Caco-2 (cell line): ENCODE data around the gene OXT. TPM values are rescaled to one million over a fixed set of nuclear protein-coding genes. Genes with fewer than 3 reads are reported as not detected.

ENCODE experiments used
- BruUV-seq: library from RNA; stranded (reverse); fragments of 400-500 nt; replicated peaks from 2 replicates; lab custom pipeline; 2021; lab: Mats Ljungman, UMichigan
- CTCF ChIA-PET: fragments of 300-600 bp; sonication (Branson Sonifier 250); formaldehyde crosslinking; loops from one replicate; lab custom pipeline; 2022; ENCODE audit warnings: antibody characterized with exemption; lab: Charles Lee
- POLR2A ChIA-PET: fragments of 300-600 bp; sonication (Branson Sonifier 250); formaldehyde crosslinking; loops from one replicate; lab custom pipeline; 2022; ENCODE audit warnings: antibody characterized with exemption; lab: Charles Lee
- DNase-seq, 2 experiments: peaks; one replicate each; pipeline versions ENCODE4 v3.0.0 to v3.0.0-alpha.2; 2020 to 2022
- H3K27me3 ChIP-seq: replicated peaks from 2 replicates; pipeline ENCODE4 v1.6.0; 2011; ENCODE audit warnings: low read length; ENCODE audit not compliant: control insufficient read depth, insufficient read depth
- H3K36me3 ChIP-seq: 2 replicates; pipeline ENCODE4 v1.5.1; 2011; ENCODE audit warnings: low read length; ENCODE audit not compliant: control insufficient read depth, insufficient read depth
- H3K4me1 ChIP-seq: fragments of 250-450 bp; sonication (Bioruptor Pico); 2 replicates; pipeline ENCODE4 v1.5.1; 2020; ENCODE audit warnings: mild to moderate bottlenecking
- H3K4me3 ChIP-seq: 2 replicates; pipeline ENCODE4 v1.5.1; 2011; ENCODE audit warnings: low read depth, mild to moderate bottlenecking, control low read depth, low read length
- H3K9me3 ChIP-seq: fragments of 250-450 bp; sonication (Bioruptor Pico); 2 replicates; pipeline ENCODE4 v1.5.1; 2020; ENCODE audit warnings: mild to moderate bottlenecking, moderate library complexity
- H3K27ac Mint-ChIP-seq: one replicate; pipeline ENCODE4 v1.8.0; 2022; ENCODE audit warnings: mixed read lengths; ENCODE audit not compliant: unreplicated experiment
- H3K27me3 Mint-ChIP-seq: one replicate; pipeline ENCODE4 v1.8.0; 2022; ENCODE audit warnings: mixed read lengths; ENCODE audit not compliant: insufficient read depth, unreplicated experiment
- H3K36me3 Mint-ChIP-seq: one replicate; pipeline ENCODE4 v1.8.0; 2022; ENCODE audit warnings: mild to moderate bottlenecking, mixed read lengths; ENCODE audit not compliant: insufficient read depth, unreplicated experiment
- H3K4me1 Mint-ChIP-seq: one replicate; pipeline ENCODE4 v1.8.0; 2022; ENCODE audit warnings: low read depth, mixed read lengths; ENCODE audit not compliant: unreplicated experiment
- H3K4me3 Mint-ChIP-seq: one replicate; pipeline ENCODE4 v1.8.0; 2022; ENCODE audit warnings: mild to moderate bottlenecking, moderate library complexity, mixed read lengths; ENCODE audit not compliant: unreplicated experiment
- H3K9me3 Mint-ChIP-seq: one replicate; pipeline ENCODE4 v1.8.0; 2022; ENCODE audit warnings: mixed read lengths; ENCODE audit not compliant: unreplicated experiment
- intact Hi-C: fragments of 100-400 bp; cut with micrococcal nuclease; formaldehyde crosslinking; loops from one replicate; pipeline ENCODE4 v1.10.0; 2022; ENCODE audit not compliant: unreplicated experiment
- total RNA-seq: library from RNA; stranded (reverse); gene quantifications from 2 replicates; pipeline ENCODE4 v1.2.3, GENCODE V29; 2022
- TF ChIP-seq, protein P1 (sequence below), 2 experiments: fragments of 200-600 bp in 1 of 2; IDR thresholded peaks; 1 replicate in 1 of 2; 2 replicates in 1 of 2; pipeline versions ENCODE4 v1.5.1 to v1.8.0; 2011 to 2022; ENCODE audit warnings: antibody characterized with exemption in 1 of 2, control low read depth in 1 of 2, inconsistent platforms in 1 of 2, low read depth in 1 of 2, low read length in 1 of 2, mild to moderate bottlenecking in 1 of 2, moderate library complexity in 1 of 2; ENCODE audit not compliant: insufficient read depth in 1 of 2, severe bottlenecking in 1 of 2, unreplicated experiment in 1 of 2

Gene OXT
- total RNA-seq, 1 experiment from 2014 or later: 2.7 TPM

DNA sequence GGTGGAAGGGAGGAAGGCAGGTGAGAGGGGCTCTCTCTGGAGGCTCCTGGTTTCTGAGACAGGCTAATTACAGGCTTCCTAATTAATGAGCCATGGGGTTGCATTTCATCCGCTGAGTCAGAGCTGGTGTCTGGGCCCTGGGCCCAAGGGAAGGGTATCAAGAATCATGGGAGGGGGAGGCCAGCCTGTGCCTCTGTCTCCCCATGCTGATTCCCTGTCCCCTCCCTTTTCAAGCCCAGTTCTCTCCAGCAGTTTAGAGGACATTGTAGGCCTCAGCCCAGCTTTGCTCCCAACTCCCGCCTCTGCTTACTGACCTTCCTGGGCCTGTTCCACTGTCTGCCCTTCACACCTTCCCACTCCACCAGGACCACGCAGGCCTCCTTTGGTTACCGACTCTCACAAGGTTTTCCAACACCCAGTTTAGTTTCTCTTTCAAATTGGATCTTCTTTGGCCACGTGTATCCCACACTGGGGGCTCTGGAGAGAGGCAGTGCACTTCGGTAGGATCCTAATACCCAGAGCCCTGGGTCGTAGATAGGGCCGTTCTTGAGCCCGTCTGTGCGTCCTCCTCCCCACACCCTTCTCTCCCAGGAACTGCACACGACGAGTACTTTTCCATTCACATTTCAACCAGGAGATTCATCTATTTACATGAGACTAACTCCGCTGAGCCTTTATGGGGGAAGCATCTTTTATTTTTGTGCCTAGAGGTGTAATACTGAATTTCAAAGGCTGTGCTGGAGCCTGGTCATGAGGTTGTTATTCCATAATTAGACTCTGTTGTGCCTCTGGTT lies 31.4 kb downstream of the OXT start:
- intact Hi-C loops: no loop called here
- no peak overlapping the region for H3K4me3 ChIP-seq
- DNase-seq: no peak
- no peaks in the 10 kb centered on the region for H3K27me3 ChIP-seq
- 0 out of 2 replicates have a peak, but pooled peaks cover 4% of the 10 kb centered on the region for H3K4me1 ChIP-seq
- Mint-ChIP-seq H3K4me1 (no peaks in the 10 kb centered on the region), H3K9me3 (no peaks in the 10 kb centered on the region), H3K27ac (no peak overlapping the region), H3K36me3 (no peaks in the 10 kb centered on the region), H3K27me3 (no peaks in the 10 kb centered on the region), H3K4me3 (no peak overlapping the region)
- ChIA-PET CTCF (no interaction called here), POLR2A (no interaction called here)
- H3K36me3 ChIP-seq: no peaks in the 10 kb centered on the region; the same call in 1 of the 2 replicates
- BruUV-seq: no TSS peak
- no peaks in the 10 kb centered on the region for H3K9me3 ChIP-seq
- TF ChIP-seq, protein P1, sequence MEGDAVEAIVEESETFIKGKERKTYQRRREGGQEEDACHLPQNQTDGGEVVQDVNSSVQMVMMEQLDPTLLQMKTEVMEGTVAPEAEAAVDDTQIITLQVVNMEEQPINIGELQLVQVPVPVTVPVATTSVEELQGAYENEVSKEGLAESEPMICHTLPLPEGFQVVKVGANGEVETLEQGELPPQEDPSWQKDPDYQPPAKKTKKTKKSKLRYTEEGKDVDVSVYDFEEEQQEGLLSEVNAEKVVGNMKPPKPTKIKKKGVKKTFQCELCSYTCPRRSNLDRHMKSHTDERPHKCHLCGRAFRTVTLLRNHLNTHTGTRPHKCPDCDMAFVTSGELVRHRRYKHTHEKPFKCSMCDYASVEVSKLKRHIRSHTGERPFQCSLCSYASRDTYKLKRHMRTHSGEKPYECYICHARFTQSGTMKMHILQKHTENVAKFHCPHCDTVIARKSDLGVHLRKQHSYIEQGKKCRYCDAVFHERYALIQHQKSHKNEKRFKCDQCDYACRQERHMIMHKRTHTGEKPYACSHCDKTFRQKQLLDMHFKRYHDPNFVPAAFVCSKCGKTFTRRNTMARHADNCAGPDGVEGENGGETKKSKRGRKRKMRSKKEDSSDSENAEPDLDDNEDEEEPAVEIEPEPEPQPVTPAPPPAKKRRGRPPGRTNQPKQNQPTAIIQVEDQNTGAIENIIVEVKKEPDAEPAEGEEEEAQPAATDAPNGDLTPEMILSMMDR (IDR thresholded peaks at IDR 0.05; ENCODE audit: insufficient read depth in 1 of 2, low read depth in 1 of 2, low read length in 1 of 2, severe bottlenecking in 1 of 2, unreplicated experiment in 1 of 2): no peak

DNA sequence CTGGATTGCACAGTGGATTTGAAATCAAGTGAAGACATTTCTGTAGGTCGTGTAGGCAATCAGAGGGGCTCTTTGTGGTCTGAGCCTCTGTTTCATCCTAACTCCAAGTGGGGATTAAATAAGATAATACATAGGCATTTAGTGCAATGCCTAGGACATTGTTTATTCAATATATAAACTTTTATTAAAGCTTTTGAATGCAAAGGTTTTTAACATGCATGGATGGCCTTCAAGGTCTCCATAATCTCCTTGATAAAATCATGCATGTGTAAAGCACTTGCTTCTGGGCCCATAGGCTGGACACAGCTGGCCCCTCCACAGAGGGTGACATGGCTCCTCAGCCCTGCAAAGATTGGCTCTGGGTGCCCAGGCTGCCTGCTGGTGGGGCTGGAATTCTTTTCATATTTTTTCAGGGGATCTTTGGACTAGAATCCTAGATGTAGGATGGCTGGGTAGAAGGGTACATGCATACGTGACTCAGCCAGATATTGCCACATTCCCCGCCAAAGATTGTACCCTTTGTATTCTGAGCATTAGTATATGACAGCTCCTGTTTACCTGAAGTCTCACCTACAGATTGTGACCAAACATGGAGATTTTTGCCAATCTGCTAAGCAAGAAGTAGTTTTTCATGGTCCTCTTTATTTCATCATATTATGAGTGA lies 32.1 kb downstream of the OXT start:
- Mint-ChIP-seq H3K9me3 (no peaks in the 10 kb centered on the region), H3K4me3 (no peak overlapping the region), H3K4me1 (no peaks in the 10 kb centered on the region), H3K27ac (no peak overlapping the region), H3K27me3 (no peaks in the 10 kb centered on the region), H3K36me3 (no peaks in the 10 kb centered on the region)
- no peaks in the 10 kb centered on the region for H3K27me3 ChIP-seq
- H3K9me3 ChIP-seq: no peaks in the 10 kb centered on the region
- POLR2A ChIA-PET: no interaction called here
- peak in 1 of 2 experiments; percentile 30 for DNase-seq
- no TSS peak for BruUV-seq
- no peak overlapping the region for H3K4me3 ChIP-seq
- CTCF ChIA-PET: interaction anchor here (0.8 kb wide), 1 partner anchor 52 kb away, joined by 3 read pairs; no protein-coding TSS in a partner anchor
- TF ChIP-seq, protein P1 (IDR thresholded peaks at IDR 0.05; ENCODE audit: insufficient read depth in 1 of 2, low read depth in 1 of 2, low read length in 1 of 2, severe bottlenecking in 1 of 2, unreplicated experiment in 1 of 2): no peak
- no peaks in the 10 kb centered on the region; the same call in 1 of the 2 replicates for H3K36me3 ChIP-seq
- 0 out of 2 replicates have a peak, but pooled peaks cover 4% of the 10 kb centered on the region for H3K4me1 ChIP-seq
- intact Hi-C loops: no loop called here

DNA sequence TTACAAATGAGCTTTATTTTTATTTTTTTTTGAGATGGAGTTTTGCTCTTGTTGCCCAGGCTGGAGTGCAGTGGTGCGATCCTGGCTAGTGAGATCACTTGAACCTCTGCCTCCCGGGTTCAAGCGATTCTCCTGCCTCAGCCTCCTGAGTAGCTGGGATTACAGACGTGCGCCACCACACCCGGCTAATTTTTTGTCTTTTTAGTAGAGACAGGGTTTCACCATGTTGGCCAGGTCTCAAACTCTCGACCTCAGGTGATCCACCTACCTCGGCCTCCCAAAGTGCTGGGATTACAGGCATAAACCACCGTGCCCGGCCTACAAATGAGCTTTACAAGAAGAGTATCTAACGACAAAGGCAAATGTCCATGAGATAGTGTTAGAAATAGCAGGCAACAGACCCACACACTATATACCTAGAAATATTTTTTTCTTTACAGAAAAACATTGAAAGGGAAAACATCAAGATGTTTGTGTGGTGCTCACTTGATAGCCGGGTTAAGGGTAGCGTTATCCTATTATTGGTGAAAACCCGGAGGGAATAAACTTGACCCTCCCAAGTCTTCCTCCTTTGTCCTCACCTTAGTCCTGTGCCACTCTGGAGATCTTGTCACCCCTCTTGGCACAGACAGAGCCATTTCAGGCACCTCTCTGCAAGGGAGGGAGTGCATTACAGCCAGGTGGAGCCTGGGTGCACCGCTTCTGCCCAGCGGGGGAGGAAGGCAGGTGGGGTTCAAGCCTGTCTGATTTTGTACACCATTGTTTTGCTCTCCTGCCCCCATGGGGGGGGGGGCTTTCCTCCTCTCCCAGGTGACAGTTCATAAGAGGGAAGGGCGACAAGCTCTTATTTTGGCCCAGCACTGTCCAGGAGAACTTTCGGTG lies 34.1 kb downstream of the OXT start:
- CTCF ChIA-PET: interaction anchor here (0.6 kb wide), 1 partner anchor 9 kb away, joined by 4 read pairs; no protein-coding TSS in a partner anchor
- Mint-ChIP-seq H3K9me3 (no peaks in the 10 kb centered on the region), H3K36me3 (no peaks in the 10 kb centered on the region), H3K4me3 (no peak overlapping the region), H3K4me1 (no peaks in the 10 kb centered on the region), H3K27ac (no peak overlapping the region), H3K27me3 (no peaks in the 10 kb centered on the region)
- POLR2A ChIA-PET: no interaction called here
- intact Hi-C loops: no loop called here
- Histone ChIP-seq H3K27me3 (no peaks in the 10 kb centered on the region), H3K36me3 (no peaks in the 10 kb centered on the region; the same call in 1 of the 2 replicates), H3K9me3 (no peaks in the 10 kb centered on the region), H3K4me1 (0 out of 2 replicates have a peak, but pooled peaks cover 4% of the 10 kb centered on the region), H3K4me3 (no peak overlapping the region)
- no TSS peak for BruUV-seq
- no peak for DNase-seq
- TF ChIP-seq, protein P1 (IDR thresholded peaks at IDR 0.05; ENCODE audit: insufficient read depth in 1 of 2, low read depth in 1 of 2, low read length in 1 of 2, severe bottlenecking in 1 of 2, unreplicated experiment in 1 of 2): no peak
